GM19455 (cell line): ENCODE data around the gene MME.

Source experiments
- ATAC-seq: cut with Tn5 transposase; IDR thresholded peaks from one replicate; pipeline ENCODE4 v1.9.1; 2021; ENCODE audit not compliant: unreplicated experiment

MME gene

DNA sequence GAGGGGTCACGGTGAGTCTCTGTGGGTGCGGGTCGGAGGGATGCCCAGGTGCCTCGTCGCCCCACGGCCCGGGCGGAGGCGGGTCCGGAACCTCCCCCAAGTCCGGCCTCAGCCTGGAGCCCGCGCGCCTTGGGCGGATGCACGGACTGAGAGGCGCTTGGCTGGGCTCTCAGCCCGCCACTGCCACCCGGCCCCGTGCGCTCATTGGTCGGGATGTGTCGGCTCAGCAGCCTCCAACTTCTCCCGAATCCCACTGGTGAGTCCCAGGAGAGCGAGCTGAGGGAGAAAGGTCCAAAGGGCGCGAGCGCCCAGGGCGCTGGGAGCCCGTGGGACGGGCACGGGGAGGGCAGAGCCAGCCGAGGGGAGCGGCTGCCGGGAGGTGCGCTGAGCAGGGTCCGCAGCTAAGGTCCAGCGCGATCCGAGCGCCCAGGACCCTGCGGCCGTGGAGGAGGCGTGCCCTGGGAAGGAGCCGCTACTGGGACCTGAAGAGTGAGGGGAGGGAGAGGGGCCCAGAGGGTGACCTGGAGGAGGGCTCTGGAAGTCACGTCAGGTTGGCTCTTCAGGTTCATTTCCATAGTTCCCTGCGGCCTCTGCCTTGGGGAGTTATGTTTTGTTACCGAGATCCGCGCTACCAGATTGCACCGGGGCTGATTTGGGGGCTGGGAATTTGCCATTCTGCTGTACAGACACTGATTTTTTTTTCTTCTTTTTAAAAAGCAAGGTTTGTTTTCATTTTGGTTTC is at the start of gene MME:
TSS of gene MME (plus strand) at position 574 of the 742 bp plus-strand sequence. CDS start 3,849 bp downstream, outside the sequence.
- ATAC-seq: no peak

DNA sequence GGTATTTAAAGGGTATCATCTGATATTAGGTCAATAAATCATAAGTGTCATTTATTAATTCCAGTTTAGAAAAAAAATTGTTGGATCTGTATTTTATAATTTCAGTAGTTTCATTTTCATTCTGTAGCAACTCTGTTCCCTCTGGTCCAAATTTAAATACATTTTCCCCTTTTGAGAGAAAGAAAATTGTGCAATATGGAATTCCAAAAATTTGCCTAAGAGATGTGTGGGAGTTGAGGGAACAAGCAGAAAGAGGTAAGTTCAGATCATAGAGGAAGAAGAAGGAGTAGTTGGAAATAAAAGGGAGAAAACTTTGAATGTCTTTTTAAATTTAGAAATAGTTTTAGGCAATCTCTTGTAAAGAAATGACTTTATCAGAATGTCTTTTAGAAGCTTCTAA is 48.9 kb upstream of the MME start:
- ATAC-seq: no peak

DNA sequence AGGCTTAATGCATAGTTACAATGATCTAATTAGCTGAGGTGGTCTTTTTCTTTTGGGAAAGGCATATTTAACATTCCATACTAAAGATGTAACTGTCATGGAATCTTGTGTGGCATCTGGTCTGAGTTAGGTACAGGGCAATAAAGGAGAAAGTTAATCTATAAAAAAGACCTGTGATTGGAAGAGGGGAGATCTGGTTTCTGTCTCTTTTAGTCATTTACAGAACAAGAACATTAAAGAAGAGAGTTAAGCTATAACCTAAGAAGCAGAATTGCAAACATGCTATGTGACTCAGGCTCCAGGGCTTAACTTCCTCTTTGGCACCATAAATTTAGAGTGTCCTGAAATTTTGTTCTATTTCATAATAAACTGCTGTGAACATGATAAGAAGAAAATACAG is 47.2 kb upstream of the MME start:
- no peak for ATAC-seq

DNA sequence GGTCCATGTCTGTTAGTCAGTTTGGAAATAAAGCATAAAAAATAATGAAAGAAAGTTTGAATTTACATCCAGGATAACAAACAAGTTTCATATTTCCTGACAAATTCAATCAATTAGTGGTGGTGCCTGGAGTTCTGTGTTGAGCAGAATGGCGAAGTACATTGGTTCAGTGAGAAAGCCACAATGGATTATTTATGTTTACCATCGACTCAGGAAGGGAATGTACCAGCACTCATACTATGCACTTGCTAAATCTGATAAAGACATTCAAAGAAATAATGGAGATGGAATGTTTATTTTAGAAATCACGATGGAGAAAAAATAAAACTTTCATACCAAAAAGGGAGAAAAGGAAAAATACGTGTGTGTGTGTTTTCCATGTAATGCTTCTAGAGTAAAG is 45.3 kb upstream of the MME start:
- no peak for ATAC-seq

DNA sequence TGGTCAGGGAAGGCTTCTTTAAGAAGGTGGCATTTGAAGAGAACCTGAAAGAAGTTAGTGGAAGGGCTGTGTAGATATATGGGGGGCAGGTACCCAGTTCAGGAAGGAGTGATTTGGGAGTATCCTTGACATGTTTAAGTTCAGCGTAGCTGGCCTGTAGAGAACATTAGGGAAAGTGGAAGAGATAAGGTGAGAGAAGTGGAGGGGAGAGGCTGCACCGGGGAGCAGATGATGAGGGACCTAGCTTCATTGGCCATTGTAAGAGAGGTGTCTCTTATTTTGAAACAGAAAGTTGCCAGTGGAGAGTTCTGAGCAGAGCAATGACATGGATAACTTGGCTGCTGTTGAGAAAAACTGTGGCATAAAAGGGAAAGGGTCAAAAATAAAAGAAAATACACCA is 44.6 kb upstream of the MME start:
- ATAC-seq: no peak

DNA sequence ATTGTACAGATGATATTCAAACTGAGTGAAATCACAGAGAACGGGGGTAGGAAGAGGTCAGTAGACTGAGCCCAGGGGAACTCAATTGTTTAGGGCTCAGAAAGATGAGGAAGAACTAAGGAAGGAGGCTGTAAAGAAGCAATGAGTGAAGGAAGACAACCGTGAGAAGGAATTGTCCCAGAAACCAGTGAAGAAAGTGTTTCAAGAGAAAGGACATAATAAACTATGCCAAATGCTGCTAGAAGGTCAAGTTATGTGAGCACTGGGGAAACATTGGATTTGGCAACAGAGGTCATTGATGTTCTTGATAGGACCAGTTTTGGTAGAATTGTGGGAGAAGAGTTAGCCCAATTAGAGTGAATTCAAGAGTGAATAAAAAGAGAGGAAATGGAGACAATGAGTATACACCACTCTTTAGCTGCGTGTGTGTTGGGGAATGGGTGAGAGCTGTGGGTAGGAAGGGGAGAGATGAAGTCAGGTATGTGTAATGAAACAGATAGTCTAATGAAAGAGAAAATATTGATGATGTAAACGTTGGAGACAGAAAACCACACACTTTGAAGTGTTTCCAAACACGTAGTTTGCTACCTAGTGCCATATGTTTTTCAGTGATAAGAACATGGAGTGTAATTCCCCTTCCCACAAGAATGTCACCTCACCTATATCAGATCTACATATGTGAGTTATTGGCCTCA is 42.5 kb upstream of the MME start:
- ATAC-seq: no peak

DNA sequence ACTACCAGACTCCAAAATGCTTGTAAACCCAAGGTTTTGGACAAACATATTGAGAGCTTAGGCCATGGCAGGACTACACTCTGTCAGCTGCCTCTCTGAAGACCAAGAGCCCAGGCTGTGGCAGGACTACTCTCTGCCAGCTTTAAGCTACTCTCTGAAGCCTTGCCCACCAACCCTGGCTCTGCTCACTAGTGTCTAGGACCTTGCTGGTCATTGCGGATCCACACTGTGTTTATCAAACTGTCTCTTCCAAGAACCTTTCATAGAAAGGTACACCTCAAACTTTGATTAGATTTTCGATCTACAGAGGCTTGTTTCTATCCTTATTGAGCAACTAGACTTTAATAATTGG is 41.9 kb upstream of the MME start:
- ATAC-seq: no peak

DNA sequence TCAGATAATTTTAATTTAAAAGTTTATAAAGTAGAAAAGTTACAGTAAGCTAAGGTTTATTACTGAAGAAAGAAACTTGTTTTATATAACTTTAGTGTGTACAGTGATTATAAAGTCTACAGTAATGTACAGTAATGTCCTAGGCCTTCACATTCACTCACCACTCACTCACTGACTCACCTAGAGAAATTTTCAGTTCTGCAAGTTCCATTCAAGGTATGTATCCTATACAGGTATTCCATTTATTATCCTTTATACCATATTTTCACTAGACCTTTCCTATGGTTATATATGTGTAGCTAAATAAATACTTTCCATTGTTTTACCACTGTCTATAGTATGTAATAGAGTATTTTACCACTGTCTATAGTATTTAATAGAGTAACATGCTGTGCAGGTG is 33.2 kb upstream of the MME start:
- no peak for ATAC-seq

DNA sequence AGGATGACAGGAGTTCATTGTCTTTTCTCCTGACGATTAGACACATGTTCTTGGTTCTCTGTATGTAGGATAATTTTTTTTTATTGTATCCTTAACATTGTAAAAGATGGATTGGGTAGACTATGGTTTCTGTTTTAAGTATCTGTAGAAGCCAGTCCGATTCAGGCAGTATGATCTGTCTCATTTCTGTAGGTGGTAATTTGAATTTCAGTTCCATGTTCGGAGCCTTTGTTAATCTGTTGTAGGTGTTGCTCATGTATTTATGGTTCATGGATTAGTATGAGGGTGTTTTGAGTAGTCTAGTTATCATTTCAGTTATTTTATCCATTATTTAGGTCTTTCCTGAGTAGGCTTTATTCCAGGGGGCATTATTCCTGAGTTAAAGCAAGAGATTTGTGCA is 32.4 kb upstream of the MME start:
- ATAC-seq: no peak

DNA sequence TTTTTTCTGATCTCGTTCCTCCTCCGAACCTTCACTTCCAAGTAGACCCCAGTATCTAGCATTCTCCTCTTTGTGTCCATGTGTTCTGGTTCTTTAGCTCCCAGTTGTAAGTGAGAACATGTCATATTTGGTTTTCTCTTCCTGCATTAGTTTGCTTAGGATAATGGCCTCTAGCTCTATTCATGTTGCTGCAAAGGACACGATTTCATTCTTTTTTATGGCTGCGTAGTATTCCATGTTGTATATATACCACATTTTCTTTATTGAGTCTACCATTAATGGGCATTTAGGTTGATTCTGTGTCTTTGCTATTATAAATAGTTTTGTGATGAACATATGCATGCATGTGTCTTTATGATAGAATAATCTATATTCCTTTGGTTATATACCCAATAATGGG is 30.2 kb upstream of the MME start:
- no peak for ATAC-seq

DNA sequence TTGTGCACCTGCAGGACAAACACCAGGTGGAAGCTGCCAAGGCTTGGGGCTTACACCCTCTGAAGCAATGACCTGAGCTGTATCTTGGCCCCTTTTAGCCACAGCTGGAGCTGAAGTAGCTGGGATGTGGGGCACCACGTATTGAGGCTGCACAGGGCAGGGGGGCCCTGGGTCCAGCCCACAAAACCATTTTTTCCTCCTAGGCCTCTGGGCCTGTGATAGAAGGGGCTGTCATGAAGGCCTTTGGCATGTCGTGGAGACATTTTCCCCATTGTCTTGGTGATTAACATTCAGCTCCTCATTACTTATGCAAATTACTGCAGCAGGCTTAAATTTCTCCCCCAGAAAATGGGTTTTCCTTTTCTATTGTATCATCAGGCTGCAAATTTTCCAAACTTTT is 27.6 kb upstream of the MME start:
- no peak for ATAC-seq

DNA sequence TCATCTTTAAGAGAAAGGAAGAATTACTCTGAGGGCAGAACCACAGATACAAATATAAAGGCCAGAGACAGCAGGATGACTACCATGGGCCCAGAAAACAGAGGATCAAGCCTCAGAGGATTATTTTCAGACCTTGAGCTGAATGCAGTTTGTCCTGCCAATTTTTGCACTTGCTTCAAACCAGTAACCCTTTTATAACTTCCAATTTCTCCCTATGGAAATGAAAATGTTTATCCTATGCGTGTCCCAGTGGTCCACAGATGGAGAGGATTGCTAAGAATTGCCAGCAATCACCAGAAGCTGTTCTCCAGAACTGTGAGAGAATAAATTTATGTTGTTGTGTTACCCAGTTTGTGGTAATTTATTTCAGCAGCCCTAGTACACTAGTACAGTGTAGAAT is 26.4 kb upstream of the MME start:
- no peak for ATAC-seq

DNA sequence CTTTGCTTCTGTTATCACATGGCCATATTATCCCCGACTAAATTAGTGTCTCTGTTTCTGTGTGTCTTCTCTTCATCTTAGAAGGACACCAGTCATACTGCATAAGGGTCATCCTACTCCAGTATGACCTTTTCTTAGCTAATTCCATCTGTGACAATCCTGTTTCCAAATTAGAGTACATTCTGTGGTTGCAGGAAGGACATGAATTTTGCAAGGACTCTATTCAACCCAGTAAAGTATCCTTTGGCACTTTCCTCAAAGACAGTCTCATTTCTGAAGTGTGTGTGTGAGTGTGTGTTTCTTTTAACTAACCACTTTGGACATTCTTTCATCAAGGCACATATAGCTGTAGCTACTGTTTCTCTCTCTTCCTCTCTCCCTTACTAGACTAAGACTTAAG is 15.2 kb upstream of the MME start:
- ATAC-seq: no peak

DNA sequence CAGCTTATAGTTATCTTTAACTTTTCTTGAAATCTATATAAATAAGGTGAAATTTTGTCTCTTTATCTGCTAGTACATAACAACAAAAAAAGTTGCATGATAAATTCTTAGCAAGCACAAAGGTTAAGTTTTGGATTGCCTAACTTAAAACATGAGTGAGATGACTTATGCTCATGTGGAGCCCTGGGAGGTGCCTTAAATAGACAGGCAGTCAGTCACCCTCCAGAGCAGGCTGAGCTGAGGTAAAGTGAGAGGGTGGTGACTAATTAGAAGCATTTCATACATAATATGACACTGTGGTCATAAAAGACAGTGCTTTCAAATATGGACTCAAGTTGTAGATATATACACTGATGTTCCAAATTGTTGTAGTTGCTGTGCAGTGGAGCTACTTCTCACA is 14.6 kb upstream of the MME start:
- no peak for ATAC-seq

DNA sequence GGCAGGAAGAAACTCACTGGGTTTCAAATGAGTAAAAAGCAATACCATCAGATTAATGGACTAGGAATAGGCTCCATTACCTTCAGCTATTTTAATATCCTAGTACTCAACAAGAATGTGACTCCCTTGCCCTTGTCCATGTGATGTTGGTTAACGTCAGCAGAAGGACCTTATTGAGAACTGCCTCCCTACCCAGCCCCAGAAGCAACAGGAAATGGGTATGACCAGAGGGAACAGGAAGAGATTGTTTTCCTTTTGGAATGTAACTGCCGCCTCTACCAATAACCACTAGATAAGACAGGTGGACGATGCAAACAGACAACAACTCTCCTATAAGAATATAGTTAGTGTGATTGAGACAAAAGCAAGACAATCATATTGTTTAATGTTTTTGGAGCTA is 10.4 kb upstream of the MME start:
- ATAC-seq: no peak

DNA sequence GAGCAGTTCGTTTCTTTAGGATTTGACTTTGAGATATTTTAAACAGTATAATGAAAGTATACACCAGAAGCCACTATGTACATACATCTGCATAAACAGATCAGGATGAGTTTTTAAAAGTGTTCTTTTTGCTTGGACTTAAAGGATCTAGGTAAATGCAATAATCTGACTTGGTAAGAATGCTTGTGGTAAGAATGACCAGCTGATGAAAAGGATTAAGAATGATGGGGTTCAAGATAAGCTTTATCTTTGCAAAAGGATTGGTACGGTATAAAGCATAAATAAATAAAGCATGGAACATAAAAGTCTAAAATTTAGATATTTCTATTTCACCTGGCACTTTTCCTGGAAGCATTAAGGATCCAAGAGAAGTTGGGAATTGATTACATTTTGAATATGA is 9.8 kb upstream of the MME start:
- ATAC-seq: no peak

DNA sequence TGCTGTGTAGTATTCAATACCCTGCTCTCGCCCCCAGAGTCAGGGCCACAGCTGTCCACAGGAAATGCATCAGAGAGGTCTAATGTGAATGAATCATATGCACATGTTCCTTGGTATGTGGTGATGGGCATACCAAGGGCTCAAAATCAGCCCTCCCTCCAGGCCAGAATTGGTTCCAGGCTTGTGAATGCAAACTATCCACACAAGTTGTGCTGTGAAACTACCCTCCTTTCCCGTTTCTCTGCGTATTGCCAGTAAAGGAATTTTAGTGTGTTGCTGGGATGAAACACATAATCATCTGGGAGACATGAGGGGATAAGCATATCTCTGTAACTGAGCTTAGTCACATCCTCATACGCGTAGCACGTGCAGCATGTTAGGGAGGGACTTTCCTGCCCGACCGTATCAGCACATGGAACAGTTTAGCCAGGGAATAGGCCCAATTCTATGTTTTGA is 9.2 kb upstream of the MME start:
- ATAC-seq: no peak

DNA sequence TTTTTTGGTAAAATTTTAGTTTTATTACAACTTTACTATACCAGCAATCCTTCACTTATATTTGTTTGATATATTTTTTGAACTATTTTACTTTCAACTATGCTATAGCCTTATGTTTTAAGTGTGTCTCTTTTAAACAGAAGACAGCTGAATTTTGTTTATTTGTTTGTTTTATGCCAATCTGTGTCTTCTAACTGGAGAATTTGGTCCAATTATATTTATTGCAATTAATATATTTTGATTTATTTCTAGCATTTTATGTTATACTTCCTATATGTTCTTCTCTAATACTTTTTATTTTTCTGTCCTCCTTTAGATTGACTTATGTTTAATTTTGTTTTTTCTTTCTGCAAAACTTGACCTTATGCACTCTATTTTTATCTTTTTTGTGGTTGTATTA is 4.9 kb upstream of the MME start:
- no peak for ATAC-seq

DNA sequence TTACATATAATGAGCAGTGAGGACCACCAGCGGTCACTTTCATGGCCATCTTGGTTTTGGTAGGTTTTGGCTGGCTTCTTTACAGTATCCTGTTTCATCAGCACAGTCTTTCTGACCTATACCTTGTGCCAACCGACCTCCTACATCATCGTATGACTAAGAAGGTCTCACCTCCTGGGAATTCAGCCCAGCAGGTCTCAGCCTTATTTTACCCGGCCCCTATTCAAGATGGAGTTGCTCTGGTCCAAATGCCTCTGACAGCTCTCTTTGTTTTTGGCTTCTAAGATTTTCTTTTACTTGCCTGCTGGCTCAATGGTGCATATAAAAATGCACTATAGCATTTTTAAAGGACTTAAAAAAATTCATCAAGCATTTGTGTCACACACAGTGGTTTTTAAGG is 3.2 kb upstream of the MME start:
- ATAC-seq: no peak

DNA sequence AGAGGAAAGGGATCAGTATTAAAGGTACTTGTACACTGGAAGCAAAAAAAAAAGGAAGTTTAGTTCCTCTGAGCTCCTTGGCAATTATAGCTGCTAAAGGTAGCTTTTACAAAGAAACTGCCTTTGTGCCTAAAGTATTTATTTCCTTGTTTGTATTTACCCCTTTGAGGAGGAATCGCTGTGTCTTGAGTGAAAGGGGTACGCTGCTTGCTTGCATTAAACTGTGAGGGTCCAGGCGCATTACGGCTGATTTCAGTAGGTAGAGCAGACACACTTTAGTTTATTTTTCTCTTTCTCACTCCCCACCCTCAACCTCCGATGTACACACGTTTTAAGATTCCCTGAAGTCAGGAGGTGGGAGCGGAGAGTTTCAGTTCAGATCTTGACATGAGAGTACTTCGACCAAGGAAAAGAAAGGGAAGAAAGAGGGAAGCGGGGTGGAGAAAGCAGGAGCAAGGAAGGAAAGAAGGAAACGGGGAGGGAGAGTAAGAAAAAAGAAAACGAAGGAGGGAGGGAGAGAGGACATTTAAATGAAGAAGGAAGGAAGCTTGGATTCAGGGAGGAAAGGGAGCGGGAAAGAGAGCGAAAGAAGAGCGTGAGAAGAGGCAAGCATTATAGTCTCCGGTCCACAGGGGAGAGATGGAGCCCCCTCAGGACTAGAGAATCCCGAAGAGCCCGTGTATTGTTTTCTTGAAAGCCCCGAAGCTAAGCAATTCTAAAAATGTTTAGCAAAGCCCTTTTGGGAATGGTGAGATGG is 1.2 kb upstream of the MME start:
- ATAC-seq: no peak

DNA sequence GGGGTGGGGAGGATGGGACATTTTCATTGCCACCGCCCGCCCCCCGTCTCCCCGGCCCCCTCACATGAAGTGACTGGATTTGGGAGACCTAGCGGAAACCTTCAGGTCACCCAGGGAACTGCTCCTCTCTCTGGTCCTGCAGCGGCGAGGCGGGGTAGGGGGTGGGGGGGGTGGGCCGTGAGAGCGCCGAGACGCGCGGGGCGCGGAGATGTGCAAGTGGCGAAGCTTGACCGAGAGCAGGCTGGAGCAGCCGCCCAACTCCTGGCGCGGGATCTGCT is 712 bp upstream of the MME start:
- no peak for ATAC-seq

DNA sequence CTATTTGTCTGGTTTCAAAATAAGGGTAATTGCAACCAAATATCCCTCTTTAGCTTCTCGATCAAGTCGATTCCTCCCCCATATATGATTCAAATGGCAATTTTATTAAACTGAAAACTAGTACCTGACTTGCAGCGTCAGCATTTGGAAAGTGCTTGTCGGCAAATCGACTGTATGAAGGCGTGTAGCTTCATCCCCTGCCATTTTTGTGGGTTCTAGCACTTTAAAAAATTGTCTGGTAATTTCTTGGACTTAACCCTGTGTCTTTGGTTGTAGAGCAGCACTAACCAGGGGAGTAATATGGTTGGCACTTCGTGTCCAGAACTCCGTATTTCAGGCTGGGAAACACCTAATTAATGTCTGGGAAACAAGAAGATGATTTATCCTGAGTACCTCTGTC is 573 bp downstream of the MME start:
- ATAC-seq: no peak
